ENCODE measurements around the gene GDAP2.

The GDAP2 gene

GRCh38 chr1:117895482-117896114, 33.8 kb downstream of the GDAP2 start:
- DNase-seq (ENCODE audit: low read depth), result peak; percentile 71
- no peak overlapping the region for H3K4me3 ChIP-seq (ENCODE audit: control insufficient read depth, low read depth, low read length)
- TF ChIP-seq CTCF (IDR thresholded peaks at IDR 0.05; ENCODE audit: control insufficient read depth, insufficient read depth, low read depth, low read length, missing control alignments), result peak; percentile 69

DNA sequence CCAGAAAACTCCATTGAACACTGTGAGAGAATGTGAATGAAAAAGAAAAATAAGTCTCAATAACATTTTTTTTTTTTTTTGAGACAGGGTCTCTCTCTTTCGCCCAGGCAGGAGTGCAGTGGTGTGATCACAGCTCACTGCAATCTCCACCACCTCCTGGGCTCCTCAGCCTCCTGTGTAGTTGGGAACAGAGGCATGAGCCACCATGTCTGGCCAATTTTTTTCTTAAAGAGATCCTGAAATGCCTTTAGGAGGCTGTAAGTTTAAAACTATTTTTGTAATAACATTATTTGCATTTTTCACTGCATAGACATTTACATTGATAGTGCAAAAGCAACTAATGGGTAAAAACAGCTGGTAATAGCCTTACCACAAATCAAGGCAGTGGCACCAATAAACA, 35.3 kb downstream of the GDAP2 start:
- TF ChIP-seq CTCF (IDR thresholded peaks at IDR 0.05; ENCODE audit: control insufficient read depth, insufficient read depth, low read depth, low read length, missing control alignments), result no peak
- H3K4me3 ChIP-seq (ENCODE audit: control insufficient read depth, low read depth, low read length), result no peak overlapping the region
- DNase-seq (ENCODE audit: low read depth), result no peak

- H3K4me3 ChIP-seq (ENCODE audit: control insufficient read depth, low read depth, low read length), result no peak overlapping the region
- DNase-seq (ENCODE audit: low read depth), result no peak
- TF ChIP-seq CTCF (IDR thresholded peaks at IDR 0.05; ENCODE audit: control insufficient read depth, insufficient read depth, low read depth, low read length, missing control alignments), result no peak
Observed at GRCh38 chr1:117892512-117892911, 36.9 kb downstream of the GDAP2 start.

DNA sequence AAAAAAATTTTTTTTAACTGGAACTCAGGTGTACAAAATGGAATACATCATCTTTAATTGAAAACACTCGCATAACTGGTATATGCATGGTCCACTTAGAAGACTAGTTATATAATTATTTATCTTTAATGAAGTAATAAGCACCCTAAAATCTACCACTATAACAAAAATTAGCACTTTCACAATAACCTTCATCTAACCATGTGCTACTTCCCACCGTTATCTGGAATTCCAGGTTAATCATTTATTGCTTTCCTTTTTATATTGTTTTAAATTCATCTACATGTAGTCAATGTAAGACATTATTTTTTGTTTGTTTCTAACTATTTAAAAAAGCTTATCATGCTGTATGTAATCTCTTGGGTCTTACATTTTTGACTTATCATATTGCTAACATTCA, 39.0 kb downstream of the GDAP2 start:
- TF ChIP-seq CTCF (IDR thresholded peaks at IDR 0.05; ENCODE audit: control insufficient read depth, insufficient read depth, low read depth, low read length, missing control alignments), result no peak
- no peak overlapping the region for H3K4me3 ChIP-seq (ENCODE audit: control insufficient read depth, low read depth, low read length)
- no peak for DNase-seq (ENCODE audit: low read depth)

- peak; percentile 21 for DNase-seq (ENCODE audit: low read depth)
- H3K4me3 ChIP-seq (ENCODE audit: control insufficient read depth, low read depth, low read length), result no peak overlapping the region
- no peak for TF ChIP-seq CTCF (IDR thresholded peaks at IDR 0.05; ENCODE audit: control insufficient read depth, insufficient read depth, low read depth, low read length, missing control alignments)
Observed at GRCh38 chr1:117886101-117886795, 43.2 kb downstream of the GDAP2 start.

DNA sequence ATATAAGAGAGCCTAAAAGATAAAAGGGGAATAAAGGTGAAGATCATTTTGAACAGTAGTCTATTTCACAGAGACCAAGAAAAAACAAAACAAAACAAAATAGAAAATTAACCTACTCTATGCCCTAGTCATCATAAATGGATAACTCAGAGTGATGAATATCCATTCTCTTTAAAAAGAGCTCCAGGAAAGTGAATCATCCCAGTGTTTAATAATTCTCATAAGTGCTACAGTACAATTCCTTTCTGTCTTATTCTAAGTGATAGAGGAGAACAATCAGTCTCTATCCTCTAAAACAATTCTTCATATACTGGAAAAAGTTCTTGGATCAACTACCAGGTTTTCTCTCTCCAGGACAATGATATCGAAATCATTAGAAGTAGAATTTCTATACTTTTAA, 45.8 kb downstream of the GDAP2 start:
- DNase-seq (ENCODE audit: low read depth), result no peak
- H3K4me3 ChIP-seq (ENCODE audit: control insufficient read depth, low read depth, low read length), result no peak overlapping the region
- TF ChIP-seq CTCF (IDR thresholded peaks at IDR 0.05; ENCODE audit: control insufficient read depth, insufficient read depth, low read depth, low read length, missing control alignments), result no peak

Data from AG09309 (cell line).